Hepatocyte (in vitro differentiated cells): ENCODE results near the gene SLC10A6.

Source experiments
- CTCF ChIP-seq: fragments of 200-600 bp; sonication (generic); IDR thresholded peaks from 2 replicates; pipeline ENCODE4 v1.5.1; 2016; ENCODE audit warnings: antibody characterized with exemption, mild to moderate bottlenecking; ENCODE audit not compliant: poor library complexity
- EZH2 ChIP-seq: fragments of 200-600 bp; sonication (generic); IDR thresholded peaks from 2 replicates; pipeline ENCODE4 v1.6.1; 2016; ENCODE audit warnings: antibody characterized with exemption, mild to moderate bottlenecking, borderline replicate concordance
- EZH2phosphoT487 ChIP-seq: fragments of 200-600 bp; sonication (generic); IDR thresholded peaks from one replicate; pipeline ENCODE4 v1.6.1; 2018; ENCODE audit warnings: antibody characterized with exemption, mild to moderate bottlenecking, low read depth, moderate library complexity; ENCODE audit not compliant: unreplicated experiment, severe bottlenecking

GRCh38 chr4:86831262-86832130 lies 17.7 kb downstream of the SLC10A6 start:
- TF ChIP-seq CTCF (no peak), EZH2phosphoT487 (no peak), EZH2 (no peak)
